Smooth muscle cell (in vitro differentiated cells): ENCODE data around the gene ATF7. TPM values are rescaled to one million over a fixed set of nuclear protein-coding genes. Genes with fewer than 3 reads are reported as not detected.

Experiments
- DNase-seq: peaks from one replicate; lab custom pipeline; 2025; ENCODE audit not compliant: unreplicated experiment; lab: John Stamatoyannopoulos, UW
- H2AFZ ChIP-seq: fragments of 200-600 bp; sonication (generic); 2 replicates; pipeline ENCODE4 v1.6.0; 2016; ENCODE audit warnings: antibody characterized with exemption, low read depth, mild to moderate bottlenecking
- H3F3A ChIP-seq: fragments of 200-600 bp; sonication (generic); 2 replicates; pipeline ENCODE4 v1.6.0; 2017; ENCODE audit warnings: antibody characterized with exemption, low read depth
- H3K27ac ChIP-seq: fragments of 200-600 bp; sonication (generic); 2 replicates; pipeline ENCODE4 v1.5.1; 2016; ENCODE audit warnings: low read depth, mild to moderate bottlenecking
- H3K27me3 ChIP-seq: fragments of 200-600 bp; sonication (generic); 2 replicates; pipeline ENCODE4 v1.6.1; 2016; ENCODE audit warnings: low read depth, mild to moderate bottlenecking
- H3K36me3 ChIP-seq: fragments of 200-600 bp; sonication (generic); 2 replicates; pipeline ENCODE4 v1.5.1; 2016; ENCODE audit warnings: low read depth
- H3K4me1 ChIP-seq: fragments of 200-600 bp; sonication (generic); 2 replicates; pipeline ENCODE4 v1.5.1; 2016; ENCODE audit warnings: low read depth
- H3K4me2 ChIP-seq: fragments of 200-600 bp; sonication (generic); 2 replicates; pipeline ENCODE4 v1.6.0; 2016; ENCODE audit warnings: mild to moderate bottlenecking
- H3K4me3 ChIP-seq: fragments of 200-600 bp; sonication (generic); 2 replicates; pipeline ENCODE4 v1.5.1; 2016; ENCODE audit warnings: mild to moderate bottlenecking
- H3K79me2 ChIP-seq: fragments of 200-600 bp; sonication (generic); 2 replicates; pipeline ENCODE4 v1.6.0; 2016; ENCODE audit warnings: low read depth, mild to moderate bottlenecking
- H3K9ac ChIP-seq: fragments of 200-600 bp; sonication (generic); 2 replicates; pipeline ENCODE4 v1.6.0; 2016; ENCODE audit warnings: low read depth
- H3K9me3 ChIP-seq: fragments of 200-600 bp; sonication (generic); replicated peaks from 2 replicates; pipeline ENCODE4 v1.5.1; 2016; ENCODE audit warnings: low read depth
- H4K20me1 ChIP-seq: fragments of 200-600 bp; sonication (generic); 2 replicates; pipeline ENCODE4 v1.6.0; 2016; ENCODE audit warnings: low read depth
- CTCF ChIP-seq: fragments of 200-600 bp; sonication (generic); IDR thresholded peaks from 2 replicates; pipeline ENCODE4 v1.5.1; 2017; ENCODE audit warnings: borderline replicate concordance, mild to moderate bottlenecking, antibody characterized with exemption; ENCODE audit not compliant: insufficient read depth, poor library complexity, severe bottlenecking
- WGBS: methylation state at CpG from one replicate; pipeline ENCODE4 v1.1.7; 2016; ENCODE audit warnings: low lambda C conversion rate; 5-methylcytosine and 5-hydroxymethylcytosine counted together
- polyA plus RNA-seq: library from polyadenylated mRNA; unstranded; fragments of >200 nt; fragmentation: Nextera tagmentation; extraction: Ambion mirVana; gene quantifications from 2 replicates; pipeline ENCODE4 v1.2.1, GENCODE V29; 2016
- total RNA-seq: library from RNA; depleted of rRNA; stranded (reverse); fragments of >200 nt; gene quantifications from 2 replicates; pipeline ENCODE4 v1.2.3, GENCODE V29; 2014

Gene ATF7
- total and polyA plus RNA-seq, 2 experiments from 2014 or later: 15.2 to 28.5 TPM

- no peak for DNase-seq
- no peaks in the 10 kb centered on the region for H4K20me1 ChIP-seq
- no peaks in the 10 kb centered on the region for H3K9me3 ChIP-seq
- H3F3A ChIP-seq: no peaks in the 10 kb centered on the region
- H2AFZ ChIP-seq: no peak overlapping the region
- H3K27me3 ChIP-seq: no peaks in the 10 kb centered on the region
- 97% methylated on average over 13 of the region's 13 CpGs for WGBS
- no peaks in the 10 kb centered on the region for H3K79me2 ChIP-seq
- no peaks in the 10 kb centered on the region for H3K4me1 ChIP-seq
- TF ChIP-seq CTCF: no peak
- H3K27ac ChIP-seq: no peak overlapping the region
- H3K36me3 ChIP-seq: peaks cover 13% of the 10 kb centered on the region
- H3K4me3 ChIP-seq: no peak overlapping the region
- no peak overlapping the region for H3K9ac ChIP-seq
- no peak overlapping the region for H3K4me2 ChIP-seq
Observed at GRCh38 chr12:53516758-53517455, 109.3 kb downstream of the ATF7 start.

- Histone ChIP-seq H3K4me2 (no peak overlapping the region), H3K79me2 (no peaks in the 10 kb centered on the region), H3F3A (peaks cover 3% of the 10 kb centered on the region), H3K36me3 (peaks cover 7% of the 10 kb centered on the region), H3K9ac (no peak overlapping the region), H4K20me1 (no peaks in the 10 kb centered on the region), H3K27ac (no peak overlapping the region), H3K4me1 (no peaks in the 10 kb centered on the region), H3K27me3 (no peaks in the 10 kb centered on the region), H2AFZ (no peak overlapping the region), H3K4me3 (no peak overlapping the region), H3K9me3 (no peaks in the 10 kb centered on the region)
- WGBS: 90% methylated on average over 2 of the region's 2 CpGs
- TF ChIP-seq CTCF: no peak
- DNase-seq: no peak
Observed at GRCh38 chr12:53515291-53515680, 110.9 kb downstream of the ATF7 start.

GRCh38 chr12:53514628-53515290 is 111.4 kb downstream of the ATF7 start:
- no peaks in the 10 kb centered on the region for H3K79me2 ChIP-seq

More at GRCh38 chr12:53514628-53515290, 111.4 kb downstream of the ATF7 start:
- DNase-seq: no peak
- TF ChIP-seq CTCF: no peak
- Histone ChIP-seq H3K36me3 (peaks cover 7% of the 10 kb centered on the region), H3K9ac (no peak overlapping the region), H3K4me2 (no peak overlapping the region), H3K4me1 (no peaks in the 10 kb centered on the region), H3K27me3 (no peaks in the 10 kb centered on the region), H3K27ac (no peak overlapping the region), H3F3A (peaks cover 3% of the 10 kb centered on the region), H4K20me1 (no peaks in the 10 kb centered on the region), H2AFZ (no peak overlapping the region), H3K4me3 (no peak overlapping the region), H3K9me3 (no peaks in the 10 kb centered on the region)
- 94% methylated on average over 6 of the region's 6 CpGs for WGBS
